ENCODE measurements around the gene SERPINB10. TPM values are rescaled to one million over a fixed set of nuclear protein-coding genes. Genes with fewer than 3 reads are reported as not detected.

The SERPINB10 gene
- total and polyA plus RNA-seq, 9 of the 15 experiments (the other 6 are each of a cell fraction or from before 2014, with no cell fraction given): not detected

Other genes with a start within 250 kb of the SERPINB10 start
- not detected in 2 replicates for gene SERPINB3, start 246.1 kb upstream of the SERPINB10 start, total RNA-seq (2014; rRNA removed)
- gene SERPINB3, start 246.1 kb upstream of the SERPINB10 start, total RNA-seq (2014; rRNA removed; fragmentation: Illumina TruSeq; extraction: Trizol): not detected in 2 replicates
- not detected in 2 replicates for gene SERPINB3, start 246.1 kb upstream of the SERPINB10 start, total RNA-seq (2015; rRNA removed; fragmentation: Illumina TruSeq; extraction: Trizol)
- not detected in 2 replicates for gene SERPINB3, start 246.1 kb upstream of the SERPINB10 start, total RNA-seq (2021)
- not detected in 2 replicates for gene SERPINB3, start 246.1 kb upstream of the SERPINB10 start, polyA plus RNA-seq (2011; rRNA removed)
- gene SERPINB3, start 246.1 kb upstream of the SERPINB10 start, polyA plus RNA-seq (2014; fragmentation: Illumina TruSeq; extraction: Trizol): not detected in 2 replicates
- gene SERPINB3, start 246.1 kb upstream of the SERPINB10 start, polyA plus RNA-seq (2014; fragmentation: Nextera tagmentation; extraction: Ambion mirVana): not detected
- gene SERPINB3, start 246.1 kb upstream of the SERPINB10 start, polyA plus RNA-seq (2014; rRNA removed): not detected in 2 replicates
- not detected in 2 replicates for gene SERPINB11, start 205.0 kb upstream of the SERPINB10 start, total RNA-seq (2014; rRNA removed)
- gene SERPINB11, start 205.0 kb upstream of the SERPINB10 start, total RNA-seq (2014; rRNA removed; fragmentation: Illumina TruSeq; extraction: Trizol): not detected in 2 replicates
- not detected in 2 replicates for gene SERPINB11, start 205.0 kb upstream of the SERPINB10 start, total RNA-seq (2015; rRNA removed; fragmentation: Illumina TruSeq; extraction: Trizol)
- not detected in 2 replicates for gene SERPINB11, start 205.0 kb upstream of the SERPINB10 start, total RNA-seq (2021)
- not detected in 2 replicates for gene SERPINB11, start 205.0 kb upstream of the SERPINB10 start, polyA plus RNA-seq (2011; rRNA removed)
- not detected in 2 replicates for gene SERPINB11, start 205.0 kb upstream of the SERPINB10 start, polyA plus RNA-seq (2014; fragmentation: Illumina TruSeq; extraction: Trizol)
- gene SERPINB11, start 205.0 kb upstream of the SERPINB10 start, polyA plus RNA-seq (2014; fragmentation: Nextera tagmentation; extraction: Ambion mirVana): not detected
- not detected in 2 replicates for gene SERPINB11, start 205.0 kb upstream of the SERPINB10 start, polyA plus RNA-seq (2014; rRNA removed)
- not detected in 2 replicates for gene SERPINB7, start 132.5 kb upstream of the SERPINB10 start, total RNA-seq (2014; rRNA removed)
- not detected in 2 replicates for gene SERPINB7, start 132.5 kb upstream of the SERPINB10 start, total RNA-seq (2014; rRNA removed; fragmentation: Illumina TruSeq; extraction: Trizol)
- not detected in 2 replicates for gene SERPINB7, start 132.5 kb upstream of the SERPINB10 start, total RNA-seq (2015; rRNA removed; fragmentation: Illumina TruSeq; extraction: Trizol)
- not detected in 2 replicates for gene SERPINB7, start 132.5 kb upstream of the SERPINB10 start, total RNA-seq (2021)
- not detected in 2 replicates for gene SERPINB7, start 132.5 kb upstream of the SERPINB10 start, polyA plus RNA-seq (2011; rRNA removed)
- gene SERPINB7, start 132.5 kb upstream of the SERPINB10 start, polyA plus RNA-seq (2014; fragmentation: Illumina TruSeq; extraction: Trizol): not detected in 2 replicates
- gene SERPINB7, start 132.5 kb upstream of the SERPINB10 start, polyA plus RNA-seq (2014; fragmentation: Nextera tagmentation; extraction: Ambion mirVana): not detected
- not detected in 2 replicates for gene SERPINB7, start 132.5 kb upstream of the SERPINB10 start, polyA plus RNA-seq (2014; rRNA removed)
- not detected in 2 replicates for gene SERPINB2, start 20.3 kb upstream of the SERPINB10 start, total RNA-seq (2014; rRNA removed)
- gene SERPINB2, start 20.3 kb upstream of the SERPINB10 start, total RNA-seq (2014; rRNA removed; fragmentation: Illumina TruSeq; extraction: Trizol): 0.07 TPM in 1 of 2 replicates, not detected in the other
- gene SERPINB2, start 20.3 kb upstream of the SERPINB10 start, total RNA-seq (2015; rRNA removed; fragmentation: Illumina TruSeq; extraction: Trizol): not detected in 2 replicates
- not detected in 2 replicates for gene SERPINB2, start 20.3 kb upstream of the SERPINB10 start, total RNA-seq (2021)
- 0.08 and 0.11 TPM in 2 replicates for gene SERPINB2, start 20.3 kb upstream of the SERPINB10 start, polyA plus RNA-seq (2011; rRNA removed)
- gene SERPINB2, start 20.3 kb upstream of the SERPINB10 start, polyA plus RNA-seq (2014; fragmentation: Illumina TruSeq; extraction: Trizol): 0.08 and 0.13 TPM in 2 replicates
- gene SERPINB2, start 20.3 kb upstream of the SERPINB10 start, polyA plus RNA-seq (2014; fragmentation: Nextera tagmentation; extraction: Ambion mirVana): under 1 TPM in 1 of 2 experiments, not detected in 1; 0.03 TPM
- gene SERPINB2, start 20.3 kb upstream of the SERPINB10 start, polyA plus RNA-seq (2014; rRNA removed): not detected in 2 replicates
- not detected in 2 replicates for gene HMSD, start 41.3 kb downstream of the SERPINB10 start, total RNA-seq (2014; rRNA removed)
- gene HMSD, start 41.3 kb downstream of the SERPINB10 start, total RNA-seq (2014; rRNA removed; fragmentation: Illumina TruSeq; extraction: Trizol): not detected in 2 replicates
- gene HMSD, start 41.3 kb downstream of the SERPINB10 start, total RNA-seq (2015; rRNA removed; fragmentation: Illumina TruSeq; extraction: Trizol): not detected in 2 replicates
- gene HMSD, start 41.3 kb downstream of the SERPINB10 start, total RNA-seq (2021): 0.33 and 0.87 TPM in 2 replicates
- not detected in 2 replicates for gene HMSD, start 41.3 kb downstream of the SERPINB10 start, polyA plus RNA-seq (2011; rRNA removed)
- gene HMSD, start 41.3 kb downstream of the SERPINB10 start, polyA plus RNA-seq (2014; fragmentation: Illumina TruSeq; extraction: Trizol): 0.24 TPM in 1 of 2 replicates, not detected in the other
- under 1 TPM; 0.18 to 0.39 TPM for gene HMSD, start 41.3 kb downstream of the SERPINB10 start, polyA plus RNA-seq (2014; fragmentation: Nextera tagmentation; extraction: Ambion mirVana)
- gene HMSD, start 41.3 kb downstream of the SERPINB10 start, polyA plus RNA-seq (2014; rRNA removed): 0.05 TPM in 1 of 2 replicates, not detected in the other
- gene SERPINB8, start 62.1 kb downstream of the SERPINB10 start, total RNA-seq (2014; rRNA removed): 0.05 TPM in 1 of 2 replicates, not detected in the other
- 0.07 and 0.13 TPM in 2 replicates for gene SERPINB8, start 62.1 kb downstream of the SERPINB10 start, total RNA-seq (2014; rRNA removed; fragmentation: Illumina TruSeq; extraction: Trizol)
- 0.11 TPM in 2 replicates for gene SERPINB8, start 62.1 kb downstream of the SERPINB10 start, total RNA-seq (2015; rRNA removed; fragmentation: Illumina TruSeq; extraction: Trizol)
- 0.09 and 0.20 TPM in 2 replicates for gene SERPINB8, start 62.1 kb downstream of the SERPINB10 start, total RNA-seq (2021)
- gene SERPINB8, start 62.1 kb downstream of the SERPINB10 start, polyA plus RNA-seq (2011; rRNA removed): 0.04 and 0.11 TPM in 2 replicates
- 0.19 and 0.26 TPM in 2 replicates for gene SERPINB8, start 62.1 kb downstream of the SERPINB10 start, polyA plus RNA-seq (2014; fragmentation: Illumina TruSeq; extraction: Trizol)
- gene SERPINB8, start 62.1 kb downstream of the SERPINB10 start, polyA plus RNA-seq (2014; fragmentation: Nextera tagmentation; extraction: Ambion mirVana): under 1 TPM; 0.06 to 0.15 TPM
- gene SERPINB8, start 62.1 kb downstream of the SERPINB10 start, polyA plus RNA-seq (2014; rRNA removed): 0.07 and 0.09 TPM in 2 replicates
- not detected in 2 replicates for gene LINC00305, start 241.1 kb downstream of the SERPINB10 start, total RNA-seq (2014; rRNA removed)
- not detected in 2 replicates for gene LINC00305, start 241.1 kb downstream of the SERPINB10 start, total RNA-seq (2014; rRNA removed; fragmentation: Illumina TruSeq; extraction: Trizol)
- not detected in 2 replicates for gene LINC00305, start 241.1 kb downstream of the SERPINB10 start, total RNA-seq (2015; rRNA removed; fragmentation: Illumina TruSeq; extraction: Trizol)
- gene LINC00305, start 241.1 kb downstream of the SERPINB10 start, total RNA-seq (2021): not detected in 2 replicates
- not detected in 2 replicates for gene LINC00305, start 241.1 kb downstream of the SERPINB10 start, polyA plus RNA-seq (2011; rRNA removed)
- gene LINC00305, start 241.1 kb downstream of the SERPINB10 start, polyA plus RNA-seq (2014; fragmentation: Illumina TruSeq; extraction: Trizol): not detected in 2 replicates
- not detected for gene LINC00305, start 241.1 kb downstream of the SERPINB10 start, polyA plus RNA-seq (2014; fragmentation: Nextera tagmentation; extraction: Ambion mirVana)
- not detected in 2 replicates for gene LINC00305, start 241.1 kb downstream of the SERPINB10 start, polyA plus RNA-seq (2014; rRNA removed)